K562 (cell line): ENCODE measurements around the gene CNNM4. TPM values are rescaled to one million over a fixed set of nuclear protein-coding genes. Genes with fewer than 3 reads are reported as not detected.

Source experiments
- C11orf30 ChIP-seq: fragments of 450-650 bp; IDR thresholded peaks from 2 replicates; pipeline ENCODE4 v1.6.1; 2016; ENCODE audit warnings: low read depth, mild to moderate bottlenecking
- CBFA2T3 ChIP-seq: fragments of 450-650 bp; IDR thresholded peaks from 2 replicates; pipeline ENCODE4 v1.6.1; 2017
- GTF2B ChIP-seq: IDR thresholded peaks from 2 replicates; pipeline ENCODE4 v1.6.1; 2011; ENCODE audit not compliant: insufficient read length; ENCODE audit errors: extremely low read depth
- MAZ ChIP-seq, 2 experiments: fragments of 450-650 bp in 1 of 2; sonication (generic) in 1 of 2; formaldehyde crosslinking; IDR thresholded peaks in 1 of 2; conservative IDR thresholded peaks in 1 of 2; 2 replicates each; pipeline versions ENCODE4 v1.4.0 to v1.5.0; 2020; ENCODE audit warnings: mild to moderate bottlenecking in 1 of 2, missing genetic modification reagents in 1 of 2
- MGA ChIP-seq: fragments of 450-650 bp; IDR thresholded peaks from 2 replicates; pipeline ENCODE4 v1.6.1; 2016; ENCODE audit warnings: mild to moderate bottlenecking, moderate library complexity
- RBFOX2 ChIP-seq: fragments of 200-400 bp; formaldehyde crosslinking; IDR thresholded peaks from 2 replicates; pipeline ENCODE4 v1.6.1; 2017; ENCODE audit warnings: low read depth, mild to moderate bottlenecking, low read length, moderate library complexity
- polyA plus RNA-seq, 8 experiments: library from polyadenylated mRNA; depleted of rRNA in 4 of 8; stranded (reverse) in 5 of 8; unstranded in 3 of 8; fragments of >200 nt; fragmentation: Nextera tagmentation in 2 of 8; fragmentation: Illumina TruSeq in 1 of 8; extraction: Ambion mirVana in 2 of 8; extraction: Trizol in 1 of 8; gene quantifications; 2 replicates each; pipeline versions ENCODE4 v1.2.1 to v1.2.3, GENCODE V29; 2011 to 2014; ENCODE audit warnings: inconsistent platforms in 1 of 8, missing spikeins in 1 of 8
- total RNA-seq, 7 experiments: library from RNA; depleted of rRNA in 6 of 7; stranded (reverse); fragments of >200 nt in 6 of 7; fragmentation: Illumina TruSeq in 2 of 7; extraction: Trizol in 2 of 7; gene quantifications; 2 replicates each; pipeline versions ENCODE4 v1.2.1 to v1.2.3, GENCODE V29; 2011 to 2021; ENCODE audit warnings: low replicate concordance in 1 of 7
- TF ChIP-seq, protein P1 (sequence below): fragments of 250-450 bp; sonication (Bioruptor Pico); IDR thresholded peaks from 2 replicates; pipeline ENCODE4 v1.4.0; 2020; ENCODE audit warnings: mild to moderate bottlenecking, moderate library complexity

CNNM4 gene
- total and polyA plus RNA-seq, 9 of the 15 experiments (the other 6 are each of a cell fraction or from before 2014, with no cell fraction given), result 0.96 to 6.3 (median 2.8) TPM

DNA sequence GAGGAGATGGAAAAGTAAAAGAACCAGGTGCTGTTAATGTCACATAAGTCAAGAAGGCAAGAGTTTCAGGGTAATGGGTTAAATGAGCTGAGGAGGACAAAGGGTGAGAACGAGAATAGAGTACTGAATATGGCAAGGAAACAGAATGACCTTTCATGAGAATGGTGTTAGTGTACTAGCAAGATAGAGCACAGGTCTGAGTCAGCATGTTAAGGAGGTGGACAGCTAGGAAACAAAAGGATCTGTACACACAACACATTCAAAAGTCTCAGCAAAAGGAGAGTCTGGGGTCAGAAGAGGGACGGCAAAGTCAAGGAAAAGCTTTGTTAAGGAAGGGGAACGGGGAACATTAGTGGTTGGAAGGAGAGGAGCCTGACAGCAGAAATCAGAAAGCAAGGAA, 49.7 kb upstream of the CNNM4 start (continued):
- TF ChIP-seq MGA (no peak), MAZ (CRISPR knock-in tag; conservative IDR thresholded peaks at IDR 0.05 in 1 of 2, IDR thresholded peaks at IDR 0.05 in 1 of 2) (no peak), RBFOX2 (no peak), GTF2B (no peak), CBFA2T3 (peak; percentile 18; the same call in 1 of the 2 replicates), C11orf30 (peak; percentile 93)
- TF ChIP-seq, protein P1, sequence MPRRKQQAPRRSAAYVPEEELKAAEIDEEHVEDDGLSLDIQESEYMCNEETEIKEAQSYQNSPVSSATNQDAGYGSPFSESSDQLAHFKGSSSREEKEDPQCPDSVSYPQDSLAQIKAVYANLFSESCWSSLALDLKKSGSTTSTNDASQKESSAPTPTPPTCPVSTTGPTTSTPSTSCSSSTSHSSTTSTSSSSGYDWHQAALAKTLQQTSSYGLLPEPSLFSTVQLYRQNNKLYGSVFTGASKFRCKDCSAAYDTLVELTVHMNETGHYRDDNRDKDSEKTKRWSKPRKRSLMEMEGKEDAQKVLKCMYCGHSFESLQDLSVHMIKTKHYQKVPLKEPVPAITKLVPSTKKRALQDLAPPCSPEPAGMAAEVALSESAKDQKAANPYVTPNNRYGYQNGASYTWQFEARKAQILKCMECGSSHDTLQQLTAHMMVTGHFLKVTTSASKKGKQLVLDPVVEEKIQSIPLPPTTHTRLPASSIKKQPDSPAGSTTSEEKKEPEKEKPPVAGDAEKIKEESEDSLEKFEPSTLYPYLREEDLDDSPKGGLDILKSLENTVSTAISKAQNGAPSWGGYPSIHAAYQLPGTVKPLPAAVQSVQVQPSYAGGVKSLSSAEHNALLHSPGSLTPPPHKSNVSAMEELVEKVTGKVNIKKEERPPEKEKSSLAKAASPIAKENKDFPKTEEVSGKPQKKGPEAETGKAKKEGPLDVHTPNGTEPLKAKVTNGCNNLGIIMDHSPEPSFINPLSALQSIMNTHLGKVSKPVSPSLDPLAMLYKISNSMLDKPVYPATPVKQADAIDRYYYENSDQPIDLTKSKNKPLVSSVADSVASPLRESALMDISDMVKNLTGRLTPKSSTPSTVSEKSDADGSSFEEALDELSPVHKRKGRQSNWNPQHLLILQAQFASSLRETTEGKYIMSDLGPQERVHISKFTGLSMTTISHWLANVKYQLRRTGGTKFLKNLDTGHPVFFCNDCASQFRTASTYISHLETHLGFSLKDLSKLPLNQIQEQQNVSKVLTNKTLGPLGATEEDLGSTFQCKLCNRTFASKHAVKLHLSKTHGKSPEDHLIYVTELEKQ (CRISPR knock-in tag), result no peak
